HCT116 (cell line): ENCODE measurements around the gene OSGIN1.

Source experiments
- CEBPB ChIP-seq: IDR thresholded peaks from 2 replicates; pipeline ENCODE4 v1.6.1; 2012; ENCODE audit warnings: low read depth
- EGR1 ChIP-seq: IDR thresholded peaks from 2 replicates; pipeline ENCODE4 v1.6.1; 2012; ENCODE audit warnings: low read depth
- EZH2 ChIP-seq: fragments of 200-600 bp; sonication (generic); IDR thresholded peaks from 2 replicates; pipeline ENCODE4 v1.6.1; 2017; ENCODE audit warnings: antibody characterized with exemption, mixed run types
- EZH2phosphoT487 ChIP-seq: fragments of 200-600 bp; IDR thresholded peaks from 2 replicates; pipeline ENCODE4 v1.6.1; 2018; ENCODE audit warnings: antibody characterized with exemption, borderline replicate concordance
- FOSL1 ChIP-seq: IDR thresholded peaks from 2 replicates; pipeline ENCODE4 v1.6.1; 2012; ENCODE audit warnings: low read depth
- POLR2A ChIP-seq: IDR thresholded peaks from 2 replicates; pipeline ENCODE4 v1.7.0; 2011; ENCODE audit warnings: borderline replicate concordance; ENCODE audit not compliant: insufficient read depth, insufficient read length; ENCODE audit errors: extremely low read depth
- POLR2AphosphoS5 ChIP-seq: IDR thresholded peaks from 2 replicates; pipeline ENCODE4 v1.6.1; 2011; ENCODE audit warnings: mild to moderate bottlenecking, low read depth, low read length, moderate library complexity
- RAD21 ChIP-seq: IDR thresholded peaks from 2 replicates; pipeline ENCODE4 v1.6.1; 2012; ENCODE audit warnings: low read depth, mild to moderate bottlenecking
- REST ChIP-seq: IDR thresholded peaks from 2 replicates; pipeline ENCODE4 v1.6.1; 2012; ENCODE audit warnings: low read depth
- SIN3A ChIP-seq: IDR thresholded peaks from 2 replicates; pipeline ENCODE4 v1.6.1; 2012; ENCODE audit warnings: low read depth
- YY1 ChIP-seq: IDR thresholded peaks from 2 replicates; pipeline ENCODE4 v1.6.1; 2011; ENCODE audit warnings: low read length, low read depth, moderate library complexity, mild to moderate bottlenecking; ENCODE audit not compliant: insufficient replicate concordance; ENCODE audit errors: extremely low read depth
- ZFX ChIP-seq: fragments of 450-650 bp; IDR thresholded peaks from 2 replicates; pipeline ENCODE4 v1.6.1; 2017
- ZNF274 ChIP-seq: fragments of 200-500 bp; sonication (Bioruptor generic); IDR thresholded peaks from 2 replicates; pipeline ENCODE4 v1.6.1; 2014; ENCODE audit warnings: mild to moderate bottlenecking, low read depth, low read length, inconsistent platforms
- TF ChIP-seq, protein P1 (sequence below), 3 experiments: fragments of 200-600 bp in 1 of 3; sonication (generic) in 1 of 3; IDR thresholded peaks in 2 of 3; conservative IDR thresholded peaks in 1 of 3; 2 replicates each; pipeline ENCODE4 v1.5.1; 2012 to 2017; ENCODE audit warnings: low read depth in 2 of 3, low read length in 2 of 3, antibody characterized with exemption in 1 of 3, borderline replicate concordance in 1 of 3, control low read depth in 1 of 3, mild to moderate bottlenecking in 1 of 3, mixed read lengths in 1 of 3, mixed run types in 1 of 3, moderate library complexity in 1 of 3; ENCODE audit not compliant: insufficient read depth in 1 of 3

GRCh38 chr16:83964684-83965443 lies 11.8 kb downstream of the OSGIN1 start:
- no peak for TF ChIP-seq POLR2A
- TF ChIP-seq, protein P1, sequence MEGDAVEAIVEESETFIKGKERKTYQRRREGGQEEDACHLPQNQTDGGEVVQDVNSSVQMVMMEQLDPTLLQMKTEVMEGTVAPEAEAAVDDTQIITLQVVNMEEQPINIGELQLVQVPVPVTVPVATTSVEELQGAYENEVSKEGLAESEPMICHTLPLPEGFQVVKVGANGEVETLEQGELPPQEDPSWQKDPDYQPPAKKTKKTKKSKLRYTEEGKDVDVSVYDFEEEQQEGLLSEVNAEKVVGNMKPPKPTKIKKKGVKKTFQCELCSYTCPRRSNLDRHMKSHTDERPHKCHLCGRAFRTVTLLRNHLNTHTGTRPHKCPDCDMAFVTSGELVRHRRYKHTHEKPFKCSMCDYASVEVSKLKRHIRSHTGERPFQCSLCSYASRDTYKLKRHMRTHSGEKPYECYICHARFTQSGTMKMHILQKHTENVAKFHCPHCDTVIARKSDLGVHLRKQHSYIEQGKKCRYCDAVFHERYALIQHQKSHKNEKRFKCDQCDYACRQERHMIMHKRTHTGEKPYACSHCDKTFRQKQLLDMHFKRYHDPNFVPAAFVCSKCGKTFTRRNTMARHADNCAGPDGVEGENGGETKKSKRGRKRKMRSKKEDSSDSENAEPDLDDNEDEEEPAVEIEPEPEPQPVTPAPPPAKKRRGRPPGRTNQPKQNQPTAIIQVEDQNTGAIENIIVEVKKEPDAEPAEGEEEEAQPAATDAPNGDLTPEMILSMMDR (IDR thresholded peaks at IDR 0.05 in 2 of 3, conservative IDR thresholded peaks at IDR 0.05 in 1 of 3; ENCODE audit: borderline replicate concordance in 1 of 3, insufficient read depth in 1 of 3, low read depth in 2 of 3, low read length in 2 of 3), result no peak
- no peak for TF ChIP-seq YY1
- no peak for TF ChIP-seq SIN3A
- no peak for TF ChIP-seq EZH2
- TF ChIP-seq ZNF274, result no peak
- no peak for TF ChIP-seq ZFX
- TF ChIP-seq RAD21, result no peak
- no peak for TF ChIP-seq FOSL1
- TF ChIP-seq POLR2AphosphoS5, result peak; percentile 8; the same call in 1 of the 2 replicates
- TF ChIP-seq EZH2phosphoT487, result no peak
- TF ChIP-seq EGR1, result no peak
- TF ChIP-seq REST, result no peak
- no peak for TF ChIP-seq CEBPB
